Measurements from ENCODE around the gene PTPRN2.
"Not testable (repeated sequence)": the region's sequence is repeated elsewhere in the genome, so short reads cannot be mapped to it uniquely, and the experiment has no call there.

DNA sequence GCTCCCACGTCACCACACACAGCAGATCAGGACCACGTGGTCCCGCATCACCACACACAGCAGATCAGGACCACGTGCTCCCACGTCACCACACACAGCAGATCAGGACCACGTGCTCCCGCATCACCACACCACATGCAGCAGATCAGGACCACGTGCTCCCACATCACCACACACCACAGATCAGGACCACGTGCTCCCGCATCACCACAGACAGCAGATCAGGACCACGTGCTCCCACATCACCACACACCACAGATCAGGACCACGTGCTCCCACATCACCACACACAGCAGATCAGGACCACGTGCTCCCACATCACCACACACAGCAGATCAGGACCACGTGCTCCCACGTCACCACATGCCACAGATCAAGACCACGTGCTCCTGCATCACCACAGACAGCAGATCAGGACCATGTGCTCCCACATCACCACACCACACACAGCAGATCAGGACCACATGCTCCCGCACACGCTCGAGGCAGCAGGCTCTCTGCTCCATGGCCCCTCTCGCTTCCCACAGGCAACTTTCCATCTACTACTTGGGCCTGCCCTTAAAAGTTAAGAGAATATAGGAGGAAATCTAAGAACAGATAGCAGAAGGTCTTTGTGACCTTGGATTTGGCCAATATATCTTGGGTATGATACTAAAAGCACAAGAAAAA is 1024.0 kb downstream of the PTPRN2 start:
- TF ChIP-seq, protein P1, sequence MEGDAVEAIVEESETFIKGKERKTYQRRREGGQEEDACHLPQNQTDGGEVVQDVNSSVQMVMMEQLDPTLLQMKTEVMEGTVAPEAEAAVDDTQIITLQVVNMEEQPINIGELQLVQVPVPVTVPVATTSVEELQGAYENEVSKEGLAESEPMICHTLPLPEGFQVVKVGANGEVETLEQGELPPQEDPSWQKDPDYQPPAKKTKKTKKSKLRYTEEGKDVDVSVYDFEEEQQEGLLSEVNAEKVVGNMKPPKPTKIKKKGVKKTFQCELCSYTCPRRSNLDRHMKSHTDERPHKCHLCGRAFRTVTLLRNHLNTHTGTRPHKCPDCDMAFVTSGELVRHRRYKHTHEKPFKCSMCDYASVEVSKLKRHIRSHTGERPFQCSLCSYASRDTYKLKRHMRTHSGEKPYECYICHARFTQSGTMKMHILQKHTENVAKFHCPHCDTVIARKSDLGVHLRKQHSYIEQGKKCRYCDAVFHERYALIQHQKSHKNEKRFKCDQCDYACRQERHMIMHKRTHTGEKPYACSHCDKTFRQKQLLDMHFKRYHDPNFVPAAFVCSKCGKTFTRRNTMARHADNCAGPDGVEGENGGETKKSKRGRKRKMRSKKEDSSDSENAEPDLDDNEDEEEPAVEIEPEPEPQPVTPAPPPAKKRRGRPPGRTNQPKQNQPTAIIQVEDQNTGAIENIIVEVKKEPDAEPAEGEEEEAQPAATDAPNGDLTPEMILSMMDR (IDR thresholded peaks at IDR 0.05; ENCODE audit: low read depth, low read length): not testable (repeated sequence)
- TF ChIP-seq, protein P2, sequence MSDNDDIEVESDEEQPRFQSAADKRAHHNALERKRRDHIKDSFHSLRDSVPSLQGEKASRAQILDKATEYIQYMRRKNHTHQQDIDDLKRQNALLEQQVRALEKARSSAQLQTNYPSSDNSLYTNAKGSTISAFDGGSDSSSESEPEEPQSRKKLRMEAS (IDR thresholded peaks at IDR 0.05; ENCODE audit: low read depth, low read length): not testable (repeated sequence)
- not testable (repeated sequence) for TF ChIP-seq POLR2A (IDR thresholded peaks at IDR 0.05; ENCODE audit: extremely low read depth, insufficient read length)
